WTC11 (cell line): Measurements from ENCODE around the gene WBP1L.

ENCODE experiments used
- ATF6 ChIP-seq: sonication (generic); formaldehyde crosslinking; IDR thresholded peaks from 2 replicates; pipeline ENCODE4 v1.8.1; 2023; ENCODE audit warnings: mild to moderate bottlenecking, missing genetic modification reagents
- MAX ChIP-seq: sonication (generic); formaldehyde crosslinking; IDR thresholded peaks from 2 replicates; pipeline ENCODE4 v1.8.0; 2022; ENCODE audit warnings: mild to moderate bottlenecking, missing genetic modification reagents

GRCh38 chr10:102773986-102774385 lies 30.2 kb downstream of the WBP1L start:
- TF ChIP-seq MAX (CRISPR knock-in tag) (no peak), ATF6 (CRISPR knock-in tag) (no peak)
